GM12873 (cell line): ENCODE data around the gene RPA1.

Experiments
- TF ChIP-seq, protein P1 (sequence below): IDR thresholded peaks from 2 replicates; pipeline ENCODE4 v1.5.1; 2012; ENCODE audit warnings: low read depth, mild to moderate bottlenecking, moderate library complexity, low read length, control low read depth; ENCODE audit not compliant: insufficient read depth; ENCODE audit errors: missing control alignments

The RPA1 gene

DNA sequence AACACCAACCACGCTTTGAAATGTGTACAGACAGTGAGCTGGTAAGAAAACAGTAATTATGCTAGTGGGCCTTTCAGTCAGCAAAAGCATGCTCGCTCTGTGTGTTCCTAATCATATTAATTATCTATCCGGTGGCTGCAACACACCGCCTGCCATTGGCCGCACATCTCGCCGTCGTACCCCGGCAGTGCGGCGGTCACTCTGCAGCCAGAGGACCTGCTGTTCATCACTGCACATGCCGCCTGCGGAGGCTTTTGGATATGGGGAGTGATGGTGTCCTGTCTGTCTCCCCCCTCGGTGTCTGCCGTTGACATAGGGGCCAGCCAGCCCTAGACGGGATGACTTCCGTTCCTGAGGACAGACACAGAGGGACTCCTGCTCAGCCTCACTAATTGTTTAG, 68.5 kb downstream of the RPA1 start:
- TF ChIP-seq, protein P1, sequence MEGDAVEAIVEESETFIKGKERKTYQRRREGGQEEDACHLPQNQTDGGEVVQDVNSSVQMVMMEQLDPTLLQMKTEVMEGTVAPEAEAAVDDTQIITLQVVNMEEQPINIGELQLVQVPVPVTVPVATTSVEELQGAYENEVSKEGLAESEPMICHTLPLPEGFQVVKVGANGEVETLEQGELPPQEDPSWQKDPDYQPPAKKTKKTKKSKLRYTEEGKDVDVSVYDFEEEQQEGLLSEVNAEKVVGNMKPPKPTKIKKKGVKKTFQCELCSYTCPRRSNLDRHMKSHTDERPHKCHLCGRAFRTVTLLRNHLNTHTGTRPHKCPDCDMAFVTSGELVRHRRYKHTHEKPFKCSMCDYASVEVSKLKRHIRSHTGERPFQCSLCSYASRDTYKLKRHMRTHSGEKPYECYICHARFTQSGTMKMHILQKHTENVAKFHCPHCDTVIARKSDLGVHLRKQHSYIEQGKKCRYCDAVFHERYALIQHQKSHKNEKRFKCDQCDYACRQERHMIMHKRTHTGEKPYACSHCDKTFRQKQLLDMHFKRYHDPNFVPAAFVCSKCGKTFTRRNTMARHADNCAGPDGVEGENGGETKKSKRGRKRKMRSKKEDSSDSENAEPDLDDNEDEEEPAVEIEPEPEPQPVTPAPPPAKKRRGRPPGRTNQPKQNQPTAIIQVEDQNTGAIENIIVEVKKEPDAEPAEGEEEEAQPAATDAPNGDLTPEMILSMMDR: no peak

DNA sequence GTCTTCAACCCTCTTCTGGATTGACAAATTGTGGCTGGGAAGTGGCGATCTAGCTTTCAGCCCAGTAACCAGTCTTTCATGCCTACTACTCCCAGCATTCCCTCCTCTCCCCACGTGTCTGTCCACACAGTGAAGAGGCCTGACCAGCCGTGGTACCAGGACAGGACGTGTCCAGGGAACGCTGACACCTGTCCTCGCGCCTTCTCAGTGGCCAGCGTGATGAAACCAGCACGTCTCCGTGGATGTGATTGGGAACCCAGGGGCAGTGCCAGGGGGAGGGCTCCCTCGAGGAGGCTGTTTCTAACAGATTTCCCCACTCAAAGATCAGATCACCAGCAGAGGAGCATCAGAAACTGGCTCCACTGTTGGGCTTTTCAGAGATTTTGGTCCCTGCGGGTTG, 69.1 kb downstream of the RPA1 start:
- TF ChIP-seq, protein P1: no peak

DNA sequence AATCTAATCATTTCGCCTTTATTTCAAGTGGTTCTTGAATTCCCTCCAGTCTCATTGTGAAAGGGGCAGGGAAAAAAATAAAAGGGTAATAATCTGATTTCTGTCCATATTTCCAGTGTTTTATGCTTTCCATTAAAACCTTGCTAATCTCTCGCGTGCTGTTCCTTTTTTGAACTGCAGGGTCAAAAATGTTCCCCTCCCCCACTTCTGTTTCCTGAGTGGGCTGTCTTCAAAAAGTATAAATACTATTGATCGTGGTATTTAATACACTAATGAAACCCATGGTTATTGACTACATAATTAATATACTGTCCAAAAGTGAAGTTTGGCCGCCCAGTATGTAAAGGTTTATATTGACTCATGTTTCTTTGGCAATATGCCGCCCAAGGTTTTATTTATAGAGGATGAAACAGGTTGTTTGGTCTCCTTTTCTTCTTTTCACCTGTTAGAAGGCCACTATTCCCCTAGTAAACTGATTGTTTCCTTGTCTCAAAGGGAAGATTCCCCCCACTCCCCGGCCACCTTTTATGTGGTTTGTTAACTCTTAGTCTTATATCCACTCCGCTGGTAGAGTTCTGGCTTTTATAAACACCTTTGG, 69.7 kb downstream of the RPA1 start:
- TF ChIP-seq, protein P1: peak; percentile 6

DNA sequence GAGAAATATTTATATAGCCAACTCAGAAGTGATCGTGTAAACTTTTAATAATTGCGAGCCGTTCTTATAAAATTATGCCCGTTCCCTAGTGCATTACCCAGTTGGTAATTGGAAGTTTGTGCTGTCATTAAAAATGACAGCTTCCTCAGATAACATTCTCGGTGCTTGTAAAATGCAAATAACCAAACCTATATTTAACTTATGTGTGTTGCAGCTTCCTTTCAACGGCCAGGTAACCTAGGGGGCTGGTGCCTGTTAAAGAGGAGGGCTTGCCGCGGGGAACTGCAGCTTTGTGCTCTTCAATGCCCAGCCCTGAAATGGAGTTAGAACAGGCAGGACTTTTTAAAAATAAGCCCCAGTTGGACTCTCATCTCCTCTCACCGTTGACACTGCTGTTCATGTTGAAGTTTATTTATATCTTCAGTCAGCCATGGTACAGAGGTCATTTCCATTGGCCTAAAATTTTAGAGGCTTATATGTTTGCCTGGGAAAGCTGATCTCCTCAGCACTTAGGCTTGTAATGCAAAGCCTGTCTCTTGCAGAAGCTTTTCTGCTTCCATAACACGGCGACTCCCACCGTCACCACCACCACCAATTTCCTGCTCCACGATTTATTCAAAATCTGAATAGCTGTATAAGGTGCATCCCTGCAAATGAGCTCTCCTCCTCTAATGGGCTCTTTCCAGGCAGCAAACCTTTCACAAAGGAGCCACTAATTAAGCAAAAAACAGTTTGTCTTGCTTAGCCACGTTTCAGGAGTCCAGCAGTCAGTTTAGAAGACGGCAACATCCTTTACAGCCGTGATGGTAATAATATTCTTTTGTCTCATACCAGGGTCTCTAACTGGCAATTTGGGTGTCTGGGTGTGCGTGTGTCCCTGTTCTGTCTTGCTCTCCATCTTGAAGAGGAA, 74.7 kb downstream of the RPA1 start:
- TF ChIP-seq, protein P1: no peak

DNA sequence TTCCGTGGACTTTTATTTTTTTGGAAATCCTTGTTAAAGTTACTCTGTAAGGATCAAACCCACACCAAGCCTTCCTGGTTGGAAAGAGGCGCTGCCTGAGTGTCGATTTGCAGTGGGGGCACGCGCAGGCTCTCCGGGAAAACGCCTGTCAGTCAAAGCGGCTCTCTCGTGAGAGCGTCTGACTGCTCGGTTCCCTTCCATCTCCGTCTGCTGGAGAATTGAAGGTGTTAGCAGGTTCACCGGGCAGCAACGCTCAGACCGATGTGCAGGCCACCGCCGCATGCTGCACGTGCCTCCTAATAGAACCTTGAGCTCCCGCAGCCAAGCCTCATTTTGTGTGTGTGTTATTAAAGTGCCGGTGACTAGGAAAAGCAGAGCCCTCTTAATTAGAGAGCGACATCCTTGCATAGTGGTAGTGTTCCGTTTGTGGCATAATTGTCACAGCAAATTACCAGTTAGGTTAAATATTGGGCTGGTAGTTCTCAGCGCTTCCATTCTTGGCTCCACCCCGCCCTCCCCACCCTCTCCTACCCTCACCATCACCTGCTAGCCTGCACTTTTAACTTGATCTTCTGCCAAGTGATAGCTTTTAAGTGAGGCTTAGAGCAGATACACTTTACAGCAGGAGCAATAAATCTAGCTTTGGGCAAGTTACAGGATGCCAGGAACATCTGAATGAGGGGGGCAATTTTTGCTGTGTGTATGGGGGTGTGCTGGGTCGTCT, 75.5 kb downstream of the RPA1 start:
- TF ChIP-seq, protein P1: no peak

DNA sequence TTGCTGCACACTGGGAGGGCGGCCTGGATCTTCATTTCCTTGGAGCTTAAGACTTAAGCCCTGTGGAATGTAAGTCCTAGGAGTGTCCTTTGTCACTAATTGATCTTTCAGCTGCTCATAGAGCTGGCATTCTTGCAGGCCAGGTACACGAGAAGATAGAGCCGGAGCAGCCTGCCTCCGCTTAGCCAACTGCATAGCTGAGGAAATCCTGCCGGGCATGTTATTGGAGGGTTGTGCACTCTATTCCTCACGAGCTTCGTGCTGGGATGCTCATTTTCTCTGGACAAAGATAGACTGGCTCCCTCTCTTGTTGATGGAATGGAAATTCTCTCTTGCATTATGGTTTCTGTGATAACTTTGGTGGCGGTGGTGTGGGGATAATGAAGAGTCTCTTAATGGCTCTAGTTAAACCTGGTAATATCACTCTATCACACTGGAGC, 76.9 kb downstream of the RPA1 start:
- TF ChIP-seq, protein P1: no peak

DNA sequence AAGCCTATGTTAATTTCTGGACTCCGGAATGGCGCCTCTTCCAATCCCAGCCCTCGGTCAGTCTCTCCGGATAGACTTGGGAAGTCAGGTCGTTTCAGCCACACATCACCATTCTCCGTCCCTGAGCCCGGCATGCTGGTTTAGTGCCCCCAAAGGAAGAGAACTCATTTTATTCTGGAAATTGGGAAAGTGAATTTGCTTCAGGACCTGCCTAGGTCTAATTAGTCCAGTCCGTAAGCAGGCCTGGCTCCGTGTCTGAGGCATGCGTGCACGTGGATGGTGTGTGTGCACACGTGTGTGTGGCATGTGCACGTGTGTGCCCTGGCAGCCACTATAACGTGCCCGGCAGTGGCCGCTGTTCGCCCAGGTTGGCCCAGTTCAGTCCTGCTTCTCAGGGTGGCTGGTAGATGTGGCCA, 77.4 kb downstream of the RPA1 start:
- TF ChIP-seq, protein P1: no peak
